Cerebellar cortex (tissue), 1 donor: ENCODE results near the gene NEUROD1.
A peak's percentile ranks its signal among the peaks of the same experiment; 100 is the strongest.

Source experiments
- DNase-seq: peaks from one replicate; pipeline ENCODE4 v3.0.0-alpha.2; 2015; ENCODE audit warnings: low spot score

The NEUROD1 gene

DNA sequence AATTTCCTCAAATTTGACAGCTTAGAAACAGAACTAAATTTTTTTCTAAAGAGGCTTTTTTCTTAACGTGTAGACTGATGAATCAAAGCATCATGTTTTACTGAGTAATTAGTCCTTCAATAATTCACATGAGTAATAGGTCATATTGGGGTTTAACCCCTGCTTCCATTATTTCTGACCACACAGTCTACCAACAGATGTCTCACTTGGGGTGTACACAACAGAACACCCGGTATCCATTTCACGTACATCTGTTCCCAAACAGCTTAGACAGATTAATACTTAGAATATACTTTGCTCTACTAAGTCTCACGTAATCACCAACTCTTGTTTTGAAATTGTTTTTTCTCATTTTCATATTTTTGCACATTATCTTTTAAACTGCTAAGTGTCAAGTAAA lies 38.2 kb downstream of the NEUROD1 start:
- no peak for DNase-seq

DNA sequence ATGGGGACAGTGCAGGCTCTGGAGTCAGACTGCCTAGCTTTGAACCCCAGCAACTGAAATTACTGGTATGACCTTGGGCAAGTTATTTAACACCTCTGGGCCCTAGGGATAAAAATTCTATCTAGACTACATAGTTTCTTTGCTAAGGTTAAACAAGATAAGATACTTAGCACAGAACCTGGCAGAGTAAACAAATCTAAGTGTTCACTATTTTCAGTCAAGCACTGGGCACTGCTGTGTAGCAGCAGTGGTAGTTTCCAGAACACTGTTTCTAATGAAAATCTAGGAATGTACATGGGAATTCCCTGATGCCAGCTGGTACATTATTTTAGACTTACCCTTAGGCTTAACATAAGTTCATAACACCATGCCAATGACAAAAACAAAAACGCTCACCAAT lies 40.6 kb downstream of the NEUROD1 start:
- no peak for DNase-seq

GRCh38 chr2:181632733-181633401 lies 47.5 kb downstream of the NEUROD1 start:
- peak; percentile 47 for DNase-seq

GRCh38 chr2:181628590-181629585 lies 51.4 kb downstream of the NEUROD1 start:
- DNase-seq, result peak; percentile 55

GRCh38 chr2:181627545-181627944 lies 52.8 kb downstream of the NEUROD1 start:
- no peak for DNase-seq

DNA sequence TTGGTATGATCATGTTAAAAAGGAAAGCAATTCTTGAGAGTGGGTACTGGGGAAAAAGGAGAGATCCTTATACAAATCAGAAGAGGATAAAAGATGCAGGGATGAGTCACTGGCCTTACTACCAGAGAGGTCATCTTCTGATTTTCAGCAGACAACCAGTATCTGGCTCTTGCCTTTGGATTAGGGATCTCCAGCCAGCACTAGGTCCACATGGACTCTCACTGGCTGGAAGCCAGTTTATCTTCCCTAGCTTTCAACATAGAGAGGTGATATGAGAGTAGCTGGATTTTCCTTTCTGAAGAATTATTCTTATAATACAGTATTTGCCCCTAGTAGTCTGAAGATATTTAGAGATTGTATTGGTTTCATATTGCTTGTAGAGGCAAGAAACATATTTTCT lies 53.6 kb downstream of the NEUROD1 start:
- DNase-seq, result peak; percentile 73
